HepG2 (cell line): Measurements from ENCODE around the gene PRSS53. TPM values are rescaled to one million over a fixed set of nuclear protein-coding genes. Genes with fewer than 3 reads are reported as not detected.

Experiments used
- ATF3 ChIP-seq: sonication (generic); formaldehyde crosslinking; IDR thresholded peaks from 2 replicates; pipeline ENCODE4 v1.4.0; 2020; ENCODE audit warnings: missing genetic modification reagents
- DBP ChIP-seq: sonication (generic); formaldehyde crosslinking; IDR thresholded peaks from 2 replicates; pipeline ENCODE4 v1.4.0; 2020; ENCODE audit warnings: missing genetic modification reagents; ENCODE audit errors: not compliant biosample characterization
- GATAD2A ChIP-seq: IDR thresholded peaks from 2 replicates; pipeline ENCODE4 v1.6.1; 2016
- HDAC2 ChIP-seq: sonication (generic); formaldehyde crosslinking; IDR thresholded peaks from 2 replicates; pipeline ENCODE4 v1.4.0; 2020; ENCODE audit warnings: missing genetic modification reagents
- TAF1 ChIP-seq: sonication (generic); formaldehyde crosslinking; IDR thresholded peaks from 2 replicates; pipeline ENCODE4 v1.4.0; 2020; ENCODE audit warnings: missing genetic modification reagents
- TFAP4 ChIP-seq: sonication (generic); IDR thresholded peaks from 2 replicates; pipeline ENCODE4 v1.6.1; 2016; ENCODE audit warnings: low read depth, borderline replicate concordance
- THAP11 ChIP-seq: IDR thresholded peaks from 2 replicates; pipeline ENCODE4 v1.6.1; 2016; ENCODE audit warnings: missing biosample characterization, missing genetic modification reagents
- ZFP37 ChIP-seq: sonication (generic); formaldehyde crosslinking; IDR thresholded peaks from 2 replicates; pipeline ENCODE4 v1.4.0; 2020; ENCODE audit warnings: missing genetic modification reagents, borderline replicate concordance
- ZFY ChIP-seq: sonication (generic); formaldehyde crosslinking; IDR thresholded peaks from 2 replicates; pipeline ENCODE4 v1.4.0; 2020; ENCODE audit warnings: missing genetic modification reagents
- ZNF142 ChIP-seq: sonication (generic); formaldehyde crosslinking; IDR thresholded peaks from 2 replicates; pipeline ENCODE4 v1.4.0; 2020; ENCODE audit warnings: missing genetic modification reagents
- ZNF576 ChIP-seq: sonication (generic); formaldehyde crosslinking; IDR thresholded peaks from 2 replicates; pipeline ENCODE4 v1.4.0; 2020; ENCODE audit warnings: mild to moderate bottlenecking, missing genetic modification reagents
- ZNF615 ChIP-seq: sonication (generic); formaldehyde crosslinking; IDR thresholded peaks from 2 replicates; pipeline ENCODE4 v1.5.0; 2020; ENCODE audit warnings: mild to moderate bottlenecking, missing genetic modification reagents, borderline replicate concordance
- ZNF687 ChIP-seq: sonication (generic); formaldehyde crosslinking; IDR thresholded peaks from 2 replicates; pipeline ENCODE4 v1.5.1; 2020; ENCODE audit warnings: mild to moderate bottlenecking, missing genetic modification reagents, moderate library complexity
- polyA plus RNA-seq, 8 experiments: library from polyadenylated mRNA; depleted of rRNA in 3 of 8; stranded (reverse) in 7 of 8; unstranded in 1 of 8; fragments of >200 nt; fragmentation: Illumina TruSeq in 4 of 8; extraction: Trizol in 4 of 8; gene quantifications; 2 replicates each; pipeline versions ENCODE4 v1.2.1 to v1.2.3, GENCODE V29; 2011 to 2016; ENCODE audit warnings: low read depth in 4 of 8, missing spikeins in 1 of 8, mixed read lengths in 1 of 8; ENCODE audit not compliant: insufficient read depth in 1 of 8
- total RNA-seq, 5 experiments: library from RNA; depleted of rRNA; stranded (reverse); fragments of >200 nt; fragmentation: Illumina TruSeq; extraction: Trizol; gene quantifications; 2 replicates each; pipeline ENCODE4 v1.2.3, GENCODE V29; 2016; ENCODE audit warnings: low read depth in 1 of 5

PRSS53 gene
- total and polyA plus RNA-seq, 2 of the 13 experiments (the other 11 are each of a cell fraction or from before 2014, with no cell fraction given), result 2.2 to 7.4 TPM

GRCh38 chr16:31094424-31095120 is 5.8 kb upstream of the PRSS53 start, which contains the start of gene VKORC1 (continued):
- TF ChIP-seq ZNF687 (CRISPR knock-in tag) (peak; percentile 94), ZFP37 (CRISPR knock-in tag) (no peak), DBP (peak; percentile 18), TAF1 (CRISPR knock-in tag) (peak; percentile 94), ZNF142 (CRISPR knock-in tag) (peak; percentile 90), ZFY (peak; percentile 85), ZNF576 (peak; percentile 94; the same call in 1 of the 2 replicates), GATAD2A (peak; percentile 82), THAP11 (CRISPR knock-in tag) (peak; percentile 99), HDAC2 (CRISPR knock-in tag) (peak; percentile 78), ZNF615 (CRISPR knock-in tag) (peak; percentile 38; the same call in 1 of the 2 replicates), TFAP4 (peak; percentile 84), ATF3 (CRISPR knock-in tag) (peak; percentile 40; the same call in 1 of the 2 replicates)
